Transverse colon (tissue), 3 donors: Measurements from ENCODE around the gene CLEC2D.

ENCODE experiments used
- POLR2A ChIP-seq: fragments of 450-650 bp; IDR thresholded peaks from one replicate; pipeline ENCODE4 v1.6.1; 2016; ENCODE audit warnings: antibody characterized with exemption, mild to moderate bottlenecking, moderate library complexity
- TF ChIP-seq, protein P1 (sequence below), 5 experiments: fragments of 200-600 bp in 3 of 5; fragments of 450-650 bp in 2 of 5; sonication (generic) in 3 of 5; IDR thresholded peaks; 1 replicate in 2 of 5; 2 replicates in 3 of 5; pipeline ENCODE4 v1.5.1; 2016 to 2017; ENCODE audit warnings: antibody characterized with exemption in 5 of 5, inconsistent platforms in 3 of 5, mild to moderate bottlenecking in 2 of 5, moderate library complexity in 1 of 5

DNA sequence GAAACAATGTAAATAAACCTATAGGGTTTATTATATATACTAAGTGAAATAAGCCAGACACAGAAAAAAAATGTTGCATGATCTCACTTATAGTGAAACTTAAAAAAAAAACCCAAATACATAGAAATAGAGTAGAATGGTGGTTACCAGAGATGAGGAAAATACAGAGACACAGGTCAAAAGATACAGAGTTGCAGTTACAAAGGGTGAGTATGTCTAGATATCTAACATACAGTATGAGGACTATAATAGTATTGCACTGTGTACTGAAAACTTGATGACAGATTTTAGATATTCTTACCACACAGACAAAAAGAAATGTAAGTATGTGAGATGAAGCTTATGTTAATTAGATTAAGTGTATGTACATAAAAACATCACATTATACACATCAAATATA lies 28.1 kb downstream of the CLEC2D start:
- TF ChIP-seq, protein P1, sequence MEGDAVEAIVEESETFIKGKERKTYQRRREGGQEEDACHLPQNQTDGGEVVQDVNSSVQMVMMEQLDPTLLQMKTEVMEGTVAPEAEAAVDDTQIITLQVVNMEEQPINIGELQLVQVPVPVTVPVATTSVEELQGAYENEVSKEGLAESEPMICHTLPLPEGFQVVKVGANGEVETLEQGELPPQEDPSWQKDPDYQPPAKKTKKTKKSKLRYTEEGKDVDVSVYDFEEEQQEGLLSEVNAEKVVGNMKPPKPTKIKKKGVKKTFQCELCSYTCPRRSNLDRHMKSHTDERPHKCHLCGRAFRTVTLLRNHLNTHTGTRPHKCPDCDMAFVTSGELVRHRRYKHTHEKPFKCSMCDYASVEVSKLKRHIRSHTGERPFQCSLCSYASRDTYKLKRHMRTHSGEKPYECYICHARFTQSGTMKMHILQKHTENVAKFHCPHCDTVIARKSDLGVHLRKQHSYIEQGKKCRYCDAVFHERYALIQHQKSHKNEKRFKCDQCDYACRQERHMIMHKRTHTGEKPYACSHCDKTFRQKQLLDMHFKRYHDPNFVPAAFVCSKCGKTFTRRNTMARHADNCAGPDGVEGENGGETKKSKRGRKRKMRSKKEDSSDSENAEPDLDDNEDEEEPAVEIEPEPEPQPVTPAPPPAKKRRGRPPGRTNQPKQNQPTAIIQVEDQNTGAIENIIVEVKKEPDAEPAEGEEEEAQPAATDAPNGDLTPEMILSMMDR (IDR thresholded peaks at IDR 0.05): no peak
- no peak for TF ChIP-seq POLR2A
